Testis (tissue), 3 donors: ENCODE measurements around the gene DIS3L2. TPM values are rescaled to one million over a fixed set of nuclear protein-coding genes. Genes with fewer than 3 reads are reported as not detected.

Source experiments
- DNase-seq: peaks from one replicate; pipeline ENCODE4 v3.0.0-alpha.2; 2019
- H3K27ac ChIP-seq, 2 donors: fragments of 200-600 bp; sonication (generic); one replicate each; pipeline ENCODE4 v1.5.1; 2019
- H3K27me3 ChIP-seq: fragments of 200-600 bp; sonication (generic); one replicate; pipeline ENCODE4 v1.5.1; 2019
- H3K36me3 ChIP-seq: fragments of 200-600 bp; sonication (generic); one replicate; pipeline ENCODE4 v1.5.1; 2017; ENCODE audit warnings: low read depth; ENCODE audit errors: missing control alignments
- H3K4me1 ChIP-seq: fragments of 200-600 bp; sonication (generic); one replicate; pipeline ENCODE4 v1.5.1; 2019
- H3K4me3 ChIP-seq, 2 donors: fragments of 200-600 bp; sonication (generic); one replicate each; pipeline ENCODE4 v1.5.1; 2017 to 2019
- H3K9me3 ChIP-seq: fragments of 200-600 bp; sonication (generic); one replicate; pipeline ENCODE4 v1.5.1; 2017
- CTCF ChIP-seq, 3 experiments: fragments of 450-650 bp in 2 of 3; fragments of 200-600 bp in 1 of 3; sonication (generic) in 1 of 3; IDR thresholded peaks; one replicate each; pipeline ENCODE4 v1.5.1; 2016 to 2019; ENCODE audit warnings: antibody characterized with exemption in 3 of 3, mild to moderate bottlenecking in 2 of 3, moderate library complexity in 1 of 3
- POLR2A ChIP-seq: fragments of 450-650 bp; IDR thresholded peaks from one replicate; pipeline ENCODE4 v1.6.1; 2017; ENCODE audit warnings: antibody characterized with exemption, mild to moderate bottlenecking, moderate library complexity
- WGBS, 2 donors: methylation state at CpG; one replicate each; pipeline ENCODE4 v1.1.5; 2018; 5-methylcytosine and 5-hydroxymethylcytosine counted together
- intact Hi-C: fragments of 100-400 bp; cut with DNase I; formaldehyde crosslinking; loops from one replicate; pipeline ENCODE4 v1.15.1; 2023; ENCODE audit warnings: low total_unique reads
- polyA plus RNA-seq: library from polyadenylated mRNA; stranded (reverse); fragments of 350-450 nt; fragmentation: Illumina TruSeq; extraction: RNeasy Lipid Tissue Mini Kit (QIAGEN cat#74804); gene quantifications from one replicate; pipeline ENCODE4 v1.2.3, GENCODE V29; 2014; ENCODE audit warnings: low read depth, low replicate concordance; ENCODE audit not compliant: insufficient read depth
- total RNA-seq, 2 donors: library from RNA; depleted of rRNA; stranded (reverse); fragments of >200 nt; gene quantifications; one replicate each; pipeline ENCODE4 v1.2.3, GENCODE V29; 2016

DIS3L2 gene
- total and polyA plus RNA-seq, 3 donors from 2014 or later, result 32.5 to 80.7 (median 70.4) TPM

GRCh38 chr2:232372231-232373208 is 411.0 kb downstream of the DIS3L2 start:
- Histone ChIP-seq H3K4me1 (no peaks in the 10 kb centered on the region), H3K36me3 (no peaks in the 10 kb centered on the region), H3K27me3 (no peaks in the 10 kb centered on the region), H3K4me3 (no peak overlapping the region), H3K9me3 (no peaks in the 10 kb centered on the region), H3K27ac (no peak overlapping the region)
- TF ChIP-seq POLR2A (no peak), CTCF (IDR thresholded peaks at IDR 0.05) (no peak)
- 93 to 96% methylated on average over 18 of the region's 18 CpGs for WGBS, 2 donors
- DNase-seq, result no peak
- intact Hi-C loops, result no loop called here

GRCh38 chr2:232374356-232374755 is 412.8 kb downstream of the DIS3L2 start:
- 94 to 96% methylated on average over 1 of the region's 1 CpG for whole genome bisulfite sequencing, 2 donors
- DNase-seq, result no peak
- no peaks in the 10 kb centered on the region for H3K9me3 ChIP-seq
- no peak for TF ChIP-seq POLR2A
- TF ChIP-seq CTCF (IDR thresholded peaks at IDR 0.05), result no peak
- H3K4me1 ChIP-seq, result no peaks in the 10 kb centered on the region
- no peak overlapping the region for H3K4me3 ChIP-seq
- no peak overlapping the region for H3K27ac ChIP-seq
- intact Hi-C loops, result no loop called here
- H3K36me3 ChIP-seq, result no peaks in the 10 kb centered on the region
- H3K27me3 ChIP-seq, result no peaks in the 10 kb centered on the region

- H3K36me3 ChIP-seq, result no peaks in the 10 kb centered on the region
- H3K9me3 ChIP-seq, result no peaks in the 10 kb centered on the region
- intact Hi-C loops, result no loop called here
- H3K4me1 ChIP-seq, result no peaks in the 10 kb centered on the region
- TF ChIP-seq POLR2A (no peak), CTCF (IDR thresholded peaks at IDR 0.05) (no peak)
- H3K4me3 ChIP-seq, result no peak overlapping the region
- DNase-seq, result no peak
- 80 to 84% methylated on average over 12 of the region's 12 CpGs for WGBS, 2 donors
- H3K27me3 ChIP-seq, result no peaks in the 10 kb centered on the region
- no peak overlapping the region for H3K27ac ChIP-seq
These were observed 413.7 kb downstream of the DIS3L2 start for GRCh38 chr2:232375164-232375563.

GRCh38 chr2:232376260-232376659 is 414.7 kb downstream of the DIS3L2 start:
- no peak for DNase-seq
- H3K36me3 ChIP-seq, result no peaks in the 10 kb centered on the region
- no peak overlapping the region for H3K4me3 ChIP-seq
- intact Hi-C loops, result no loop called here
- H3K9me3 ChIP-seq, result no peaks in the 10 kb centered on the region
- H3K27ac ChIP-seq, result no peak overlapping the region
- H3K4me1 ChIP-seq, result no peaks in the 10 kb centered on the region
- 69 to 90% methylated on average over 3 to 4 of the region's 4 CpGs for WGBS, 2 donors
- H3K27me3 ChIP-seq, result no peaks in the 10 kb centered on the region
- no peak for TF ChIP-seq POLR2A
- TF ChIP-seq CTCF (IDR thresholded peaks at IDR 0.05), result no peak
